GM13976 (cell line): ENCODE data around the gene COL6A3.
"Not testable (repeated sequence)": the region's sequence is repeated elsewhere in the genome, so short reads cannot be mapped to it uniquely, and the experiment has no call there.

Experiments used
- DNase-seq: peaks from one replicate; pipeline ENCODE4 v3.0.0; 2012; ENCODE audit warnings: low spot score
- in situ Hi-C: fragments of 300-500 bp; cut with MboI; formaldehyde crosslinking; loops from one replicate; pipeline ENCODE4 v1.12.0; 2022; ENCODE audit warnings: low sequenced_read_pairs, mixed read lengths, inconsistent platforms; ENCODE audit not compliant: unreplicated experiment
- TF ChIP-seq, protein P1 (sequence below): IDR thresholded peaks from 2 replicates; pipeline ENCODE4 v1.5.1; 2012; ENCODE audit warnings: borderline replicate concordance, mild to moderate bottlenecking; ENCODE audit not compliant: insufficient read depth; ENCODE audit errors: extremely low read depth, missing control alignments, control extremely low read depth

Gene COL6A3

DNA sequence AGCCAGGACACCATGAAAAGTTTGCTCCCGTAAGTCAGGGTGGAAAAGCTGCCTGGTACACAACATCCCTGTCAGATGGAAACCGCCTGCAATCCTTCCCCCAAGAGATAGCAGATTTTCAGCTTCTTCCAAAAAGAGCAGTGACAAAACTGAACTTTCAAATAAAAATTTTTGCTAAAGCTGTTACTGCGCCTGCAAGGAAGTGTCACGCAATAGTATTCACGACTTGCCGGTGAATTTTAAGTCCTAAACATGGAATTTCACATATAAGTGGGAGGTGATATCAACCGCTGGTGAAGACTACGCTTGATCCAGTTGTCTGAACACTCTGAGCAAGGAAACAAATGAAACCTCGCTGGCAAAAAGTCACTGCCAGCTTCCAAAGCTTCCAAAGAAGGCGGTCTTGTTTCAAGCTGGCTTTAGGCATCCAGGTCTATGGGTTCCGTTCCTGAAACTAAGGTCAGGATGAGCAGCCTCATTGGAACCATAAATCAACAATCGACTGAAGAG is 2.8 kb downstream of the COL6A3 start:
- in situ Hi-C loops: no loop called here
- TF ChIP-seq, protein P1, sequence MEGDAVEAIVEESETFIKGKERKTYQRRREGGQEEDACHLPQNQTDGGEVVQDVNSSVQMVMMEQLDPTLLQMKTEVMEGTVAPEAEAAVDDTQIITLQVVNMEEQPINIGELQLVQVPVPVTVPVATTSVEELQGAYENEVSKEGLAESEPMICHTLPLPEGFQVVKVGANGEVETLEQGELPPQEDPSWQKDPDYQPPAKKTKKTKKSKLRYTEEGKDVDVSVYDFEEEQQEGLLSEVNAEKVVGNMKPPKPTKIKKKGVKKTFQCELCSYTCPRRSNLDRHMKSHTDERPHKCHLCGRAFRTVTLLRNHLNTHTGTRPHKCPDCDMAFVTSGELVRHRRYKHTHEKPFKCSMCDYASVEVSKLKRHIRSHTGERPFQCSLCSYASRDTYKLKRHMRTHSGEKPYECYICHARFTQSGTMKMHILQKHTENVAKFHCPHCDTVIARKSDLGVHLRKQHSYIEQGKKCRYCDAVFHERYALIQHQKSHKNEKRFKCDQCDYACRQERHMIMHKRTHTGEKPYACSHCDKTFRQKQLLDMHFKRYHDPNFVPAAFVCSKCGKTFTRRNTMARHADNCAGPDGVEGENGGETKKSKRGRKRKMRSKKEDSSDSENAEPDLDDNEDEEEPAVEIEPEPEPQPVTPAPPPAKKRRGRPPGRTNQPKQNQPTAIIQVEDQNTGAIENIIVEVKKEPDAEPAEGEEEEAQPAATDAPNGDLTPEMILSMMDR: no peak
- no peak for DNase-seq

DNA sequence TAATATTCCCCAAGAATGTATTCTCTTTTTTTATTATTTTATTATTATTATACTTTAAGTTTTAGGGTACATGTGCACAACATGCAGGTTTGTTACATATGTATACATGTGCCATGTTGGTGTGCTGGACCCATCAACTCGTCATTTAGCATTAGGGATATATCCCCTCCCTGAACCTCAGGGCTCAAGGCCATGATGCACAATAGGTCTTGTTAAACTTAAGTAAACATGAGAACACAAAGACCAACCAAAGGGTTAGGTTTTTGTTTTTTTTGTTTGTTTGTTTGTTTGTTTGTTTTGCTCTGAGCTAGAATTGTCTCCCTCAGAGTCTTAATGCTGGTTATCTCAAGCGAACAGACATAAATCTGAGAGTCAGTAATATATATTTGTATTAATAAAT is 4.7 kb downstream of the COL6A3 start:
- not testable (repeated sequence) for DNase-seq

DNA sequence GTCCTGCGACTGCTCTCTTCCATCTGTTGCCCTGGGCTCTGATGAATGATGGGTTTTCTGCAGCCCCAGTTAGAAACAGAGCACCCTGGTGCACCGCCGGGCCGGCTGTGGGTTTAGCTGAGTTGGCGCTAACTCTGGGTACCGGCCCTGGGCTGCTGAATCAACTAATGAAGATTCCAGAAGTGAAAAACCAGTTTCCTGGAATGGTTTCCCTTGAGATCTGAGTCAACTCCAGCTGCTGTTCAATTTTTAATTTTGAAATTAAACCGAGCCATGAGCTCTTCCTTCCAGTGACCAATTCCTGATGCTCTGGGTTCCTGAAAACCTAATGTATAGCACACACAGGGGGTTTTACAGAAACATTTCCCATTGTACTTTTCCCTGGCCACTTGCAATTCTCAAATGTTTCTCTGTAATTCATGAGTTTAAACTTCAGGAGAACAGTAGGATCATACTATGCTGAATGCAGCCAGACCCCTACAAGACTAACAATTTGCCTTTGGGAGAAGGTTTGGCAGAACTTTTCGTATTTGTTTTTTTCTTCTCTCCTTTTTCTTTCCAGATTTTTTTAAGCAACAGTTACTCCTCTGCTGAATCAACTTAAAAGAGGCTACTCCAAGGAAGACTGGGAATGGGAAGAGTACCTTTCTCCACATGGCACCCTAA is 5.5 kb downstream of the COL6A3 start:
- DNase-seq: no peak
- TF ChIP-seq, protein P1: no peak
- in situ Hi-C loops: no loop called here

More for the DNA sequence above, 4.7 kb downstream of the COL6A3 start:
- in situ Hi-C loops: not testable (repeated sequence)

DNA sequence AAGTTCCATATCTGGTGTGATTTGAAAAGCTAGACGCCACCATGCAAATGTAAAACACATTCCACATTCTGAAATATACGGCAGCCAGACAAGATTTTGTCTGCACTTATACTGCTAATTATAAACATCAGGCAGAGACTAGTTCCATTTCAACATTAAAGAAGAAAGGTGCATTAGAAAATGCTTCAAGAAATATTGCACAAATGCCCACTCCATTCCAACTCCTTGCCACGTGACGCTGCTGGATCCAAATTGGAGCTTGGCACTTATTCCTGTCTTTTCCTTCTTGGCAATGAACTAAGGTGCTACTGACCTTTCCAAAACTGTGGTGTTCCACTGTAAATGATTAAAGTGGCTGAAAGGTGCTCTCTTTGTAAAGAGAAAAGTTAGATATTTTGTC is 6.3 kb downstream of the COL6A3 start:
- TF ChIP-seq, protein P1: no peak
- no peak for DNase-seq
- in situ Hi-C loops: no loop called here

DNA sequence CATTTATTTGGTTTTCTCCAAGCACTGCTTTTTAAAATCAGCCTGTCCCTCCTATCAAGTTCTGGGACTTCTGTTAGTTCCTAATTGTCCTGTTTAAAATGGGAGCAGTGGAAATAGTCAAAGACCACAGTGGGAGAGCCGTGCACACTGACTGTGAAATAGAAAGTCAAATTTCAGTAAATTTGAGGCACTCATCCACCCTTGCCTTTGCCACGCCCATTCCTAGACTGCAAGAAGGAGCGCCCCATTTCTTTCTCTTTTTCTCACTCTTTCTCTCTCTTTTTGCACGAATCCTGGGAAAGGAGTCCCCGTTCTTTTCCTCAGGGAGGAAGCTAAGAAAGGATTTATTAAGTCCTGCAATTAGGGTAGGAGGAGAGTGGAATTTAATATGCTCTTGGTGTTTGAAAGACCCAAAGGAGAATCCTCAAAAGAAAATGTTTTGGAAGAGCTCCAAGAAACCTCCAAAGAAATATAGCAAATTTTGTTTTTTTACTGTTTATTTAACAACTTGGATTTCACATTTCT is 7.5 kb downstream of the COL6A3 start:
- in situ Hi-C loops: no loop called here
- TF ChIP-seq, protein P1: no peak
- DNase-seq: no peak

DNA sequence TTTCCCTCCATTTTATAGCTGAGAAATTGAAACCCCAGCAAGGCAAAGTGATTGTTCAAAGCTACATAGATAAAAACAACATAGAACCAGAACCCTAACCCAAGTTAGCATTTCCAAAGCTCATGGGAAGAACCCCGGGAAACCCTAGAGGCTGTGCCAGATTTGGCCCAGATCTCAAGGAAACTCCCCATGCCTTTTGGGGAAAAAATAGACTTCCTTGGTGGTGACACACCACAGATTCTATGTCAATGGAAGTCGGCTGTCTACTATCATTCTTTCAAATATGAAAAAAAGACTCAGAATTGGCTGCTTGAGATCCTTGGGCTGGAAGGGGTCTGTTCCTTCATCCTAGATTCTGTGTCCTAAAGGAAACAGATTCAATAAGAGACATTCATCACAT is 8.4 kb downstream of the COL6A3 start:
- DNase-seq: no peak
- TF ChIP-seq, protein P1: no peak
- in situ Hi-C loops: no loop called here

DNA sequence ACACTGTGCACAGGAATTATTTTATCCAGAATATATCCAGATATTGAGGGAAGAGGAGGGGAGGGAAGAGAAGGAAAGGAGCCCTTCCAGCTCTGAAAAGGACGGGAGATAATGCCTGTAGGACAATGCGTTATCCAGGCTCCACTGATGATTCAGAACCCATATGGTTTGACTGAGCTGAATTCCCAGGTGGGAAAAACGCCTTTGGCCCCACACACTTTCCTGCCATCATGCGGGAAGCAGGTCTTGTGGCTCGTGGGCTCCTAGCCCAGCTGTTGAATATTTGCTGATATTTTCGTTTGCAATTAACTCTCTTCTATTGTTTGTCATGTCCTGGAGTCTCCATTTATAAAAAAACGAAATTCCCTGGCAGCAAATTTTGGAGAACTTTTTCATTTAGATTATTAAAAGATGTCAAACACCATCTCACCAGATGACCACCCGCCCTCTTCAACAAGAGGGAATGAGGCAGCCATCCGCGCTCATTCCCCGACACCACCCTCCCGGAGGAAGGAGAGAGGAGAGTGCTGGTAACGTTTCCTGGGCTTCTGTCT is 8.9 kb downstream of the COL6A3 start:
- no peak for DNase-seq
- TF ChIP-seq, protein P1: no peak
- in situ Hi-C loops: no loop called here
